ENCODE measurements around the gene RAMACL.
"Not testable (repeated sequence)": the region's sequence is repeated elsewhere in the genome, so short reads cannot be mapped to it uniquely, and the experiment has no call there.

The RAMACL gene

GRCh38 chr6:166586424-166587156, at the start of gene RAMACL:
Gene RAMACL (minus strand): TSS chr6:166586678. CDS start chr6:166586477, 201 bp downstream.
- DNase-seq: no peak

GRCh38 chr6:166635013-166635970, 48.8 kb upstream of the RAMACL start:
- no peak for DNase-seq

DNA sequence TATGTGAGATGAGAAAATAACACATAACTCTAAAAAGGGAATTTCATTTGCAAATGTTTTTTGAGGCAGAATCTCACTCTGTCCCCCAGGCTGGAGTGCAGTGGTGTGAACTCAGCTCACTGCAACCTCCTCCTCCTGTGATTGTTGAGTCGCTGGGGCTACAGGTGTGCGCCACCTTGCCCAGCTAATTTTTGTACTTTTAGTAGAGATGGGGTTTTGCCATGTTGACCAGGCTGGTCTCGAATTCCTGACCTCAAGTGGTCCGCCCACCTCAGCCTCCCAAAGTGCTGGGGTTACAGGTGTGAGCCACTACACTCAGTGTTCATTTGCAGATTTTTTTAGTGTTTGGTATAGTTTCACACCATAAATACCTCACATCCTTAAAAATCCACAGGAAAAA, 48.1 kb upstream of the RAMACL start:
- not testable (repeated sequence) for DNase-seq

DNA sequence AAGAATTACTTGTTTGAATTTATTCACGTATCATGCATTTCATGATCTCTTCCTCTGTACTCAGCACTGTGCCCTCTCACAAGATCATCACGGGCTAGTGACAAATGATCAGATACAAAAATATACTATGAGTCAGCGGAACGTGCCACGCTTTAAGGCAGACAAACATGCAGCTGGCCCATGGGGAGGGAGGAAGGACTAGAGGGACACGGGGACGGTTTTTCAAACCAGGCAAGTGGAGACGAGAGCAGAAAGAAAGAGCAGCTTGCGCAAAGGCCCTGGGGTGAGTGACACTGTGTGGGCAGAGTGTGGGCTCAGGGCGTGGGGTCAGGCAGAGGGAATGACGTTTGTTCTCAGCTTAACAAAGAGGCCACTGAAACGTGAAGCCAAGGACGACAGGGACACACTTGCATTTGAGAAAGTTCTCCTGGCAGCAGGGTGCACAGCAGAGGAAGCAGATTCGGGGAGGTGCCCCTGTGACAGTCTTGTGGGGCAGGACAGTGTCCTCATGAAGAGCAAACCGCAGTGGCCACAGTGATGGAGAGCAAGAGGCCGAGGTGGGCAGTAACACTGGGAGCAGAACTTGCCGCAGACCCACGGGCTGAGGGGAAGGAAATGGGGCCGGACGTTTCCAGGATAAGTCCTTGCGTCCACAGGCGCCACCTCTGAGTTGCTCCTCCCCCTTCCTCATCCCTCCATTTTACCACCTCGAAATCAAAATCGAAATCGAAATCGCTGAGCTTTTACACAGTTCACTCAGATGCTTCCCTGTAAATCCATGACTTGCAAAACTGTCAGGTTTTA, 47.5 kb upstream of the RAMACL start:
- peak; percentile 96 for DNase-seq

DNA sequence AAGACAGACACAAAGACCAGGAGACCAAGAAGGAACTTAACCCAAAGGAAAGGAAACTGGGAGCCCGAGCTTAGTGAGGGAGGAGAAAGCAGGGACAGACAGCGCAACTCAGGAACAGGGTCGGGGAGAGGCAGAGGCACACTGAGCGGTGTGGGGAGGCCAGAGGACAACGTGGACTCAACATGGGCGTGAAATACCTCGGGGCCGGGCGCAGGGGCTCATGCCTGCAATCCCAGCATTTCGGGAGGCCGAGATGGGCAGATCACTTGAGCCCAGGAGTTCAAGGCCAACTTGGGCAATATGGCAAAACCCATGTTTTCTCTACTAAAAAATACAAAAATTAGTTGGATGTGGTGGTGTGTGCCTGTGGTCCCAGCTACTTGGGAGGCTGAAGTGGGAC, 46.3 kb upstream of the RAMACL start:
- no peak for DNase-seq

DNA sequence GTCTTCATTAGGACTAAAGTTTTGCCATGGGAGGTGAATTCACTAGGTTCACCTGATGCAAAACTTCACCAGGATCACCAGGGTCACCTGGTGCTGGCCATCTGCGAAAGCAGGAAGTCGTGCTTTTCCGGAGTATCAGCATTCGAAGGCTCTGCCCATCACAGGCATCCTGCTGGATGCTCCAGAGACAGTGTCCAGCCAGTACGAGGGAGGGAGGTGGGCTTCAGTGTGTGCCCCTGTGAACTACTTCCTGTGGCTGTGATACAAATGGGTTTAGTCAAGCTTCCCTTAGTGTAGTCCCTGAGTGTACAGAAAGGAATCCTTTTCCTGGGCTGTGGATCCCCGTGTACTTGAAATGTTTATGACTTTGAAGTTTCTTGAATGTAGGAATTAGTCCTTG, 44.0 kb upstream of the RAMACL start:
- no peak for DNase-seq

- DNase-seq: peak; percentile 86
Measured at GRCh38 chr6:166629628-166630027, 43.1 kb upstream of the RAMACL start.

DNA sequence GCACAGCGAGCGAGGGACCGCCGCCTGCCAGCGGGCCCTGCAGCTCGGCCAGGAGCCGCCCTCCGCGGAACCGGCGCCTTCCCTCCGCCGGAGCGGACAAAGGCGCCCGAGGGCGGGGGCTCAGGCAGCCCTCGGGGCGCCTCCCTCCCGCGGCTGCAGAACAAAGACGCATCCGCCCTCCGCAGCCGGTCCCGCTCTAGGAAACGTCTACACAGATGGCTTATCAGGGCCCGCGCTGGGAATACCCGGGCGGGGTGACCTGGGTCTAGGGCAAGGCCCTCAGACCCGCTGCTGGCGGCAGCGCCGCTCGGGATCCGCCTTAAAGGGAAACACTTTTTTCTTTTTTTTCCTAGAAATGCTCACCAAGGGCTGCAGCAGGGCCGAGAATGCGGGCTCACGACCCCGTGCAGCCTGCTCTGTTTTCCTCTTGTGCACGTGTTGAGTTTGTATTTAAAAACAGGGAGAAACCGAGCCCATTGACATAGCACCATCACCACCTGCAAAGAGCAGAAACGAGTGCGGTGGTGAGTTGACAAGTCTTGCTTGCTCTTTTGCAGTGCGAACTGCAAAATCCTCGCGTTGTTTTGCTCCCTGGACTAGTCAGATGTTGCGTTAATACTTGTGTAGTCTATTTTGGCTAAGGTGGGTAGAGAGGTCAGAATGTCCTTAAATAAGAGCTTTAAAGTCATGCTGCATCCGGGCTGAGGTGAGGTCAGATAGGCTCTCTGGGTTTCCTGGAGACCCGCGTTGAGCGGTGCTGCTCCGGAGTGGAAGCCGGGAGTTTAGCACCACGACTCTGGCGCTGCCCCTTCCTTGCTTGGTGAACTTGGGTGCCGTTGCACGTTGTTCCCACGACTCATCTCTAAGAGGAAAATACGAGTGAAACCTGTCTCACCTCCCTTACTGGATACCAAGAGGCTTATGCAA, 41.7 kb upstream of the RAMACL start:
- peak; percentile 47 for DNase-seq

GRCh38 chr6:166627033-166627874, 40.8 kb upstream of the RAMACL start, which contains the start of gene RPS6KA2:
Gene RPS6KA2 (minus strand): TSS chr6:166627251. CDS start chr6:166627019, 232 bp downstream.
- DNase-seq: peak; percentile 99

DNA sequence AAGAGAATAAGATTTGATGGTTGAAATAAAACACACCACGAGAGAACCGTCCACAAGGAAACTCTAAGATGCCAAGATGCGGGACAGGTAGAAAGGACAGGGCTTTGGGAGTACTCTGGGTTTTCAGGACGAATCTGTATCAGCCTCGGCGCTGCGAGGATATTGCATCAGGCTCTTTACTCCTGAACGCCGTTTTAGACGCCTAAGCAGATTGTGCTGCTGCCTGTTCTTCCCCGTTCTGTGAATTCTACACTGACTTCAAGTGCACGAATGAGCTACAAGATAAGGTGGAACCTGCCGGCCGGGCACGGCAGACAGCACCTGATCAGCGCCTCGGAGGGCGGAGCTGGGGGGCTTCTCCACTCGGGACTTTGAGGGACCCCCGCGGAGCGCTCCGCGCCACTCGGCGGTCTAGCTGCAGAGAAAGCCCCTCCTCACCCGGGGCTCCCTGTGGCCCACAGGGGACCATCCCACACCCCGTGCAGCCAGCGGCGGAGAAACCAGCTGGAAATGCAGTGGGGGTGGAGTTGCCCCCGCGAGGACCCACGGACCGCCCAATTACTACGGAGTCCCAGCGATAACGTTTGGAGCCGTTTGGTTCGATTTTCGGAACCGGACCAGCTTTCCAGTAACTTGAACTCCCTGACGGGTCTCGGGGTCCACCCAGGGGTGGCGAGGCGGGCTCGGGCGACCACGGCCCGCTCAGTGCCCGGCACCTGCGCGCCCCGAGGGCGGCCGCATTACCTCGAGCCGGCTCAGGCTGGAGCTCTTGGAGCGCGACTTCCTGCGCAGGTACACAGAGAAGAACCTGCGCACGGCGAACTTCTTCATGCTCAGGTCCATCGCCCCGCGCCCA, 39.9 kb upstream of the RAMACL start:
- DNase-seq: peak; percentile 18

- DNase-seq: no peak
Measured at GRCh38 chr6:166625356-166625755, 38.9 kb upstream of the RAMACL start.

- DNase-seq: peak; percentile 86
Measured at GRCh38 chr6:166624275-166624674, 37.8 kb upstream of the RAMACL start.

- no peak for DNase-seq
Measured at GRCh38 chr6:166623318-166623717, 36.8 kb upstream of the RAMACL start.

GRCh38 chr6:166621114-166621540, 34.6 kb upstream of the RAMACL start:
- DNase-seq: no peak

- DNase-seq: no peak
Measured at GRCh38 chr6:166620478-166621113, 34.1 kb upstream of the RAMACL start.

DNA sequence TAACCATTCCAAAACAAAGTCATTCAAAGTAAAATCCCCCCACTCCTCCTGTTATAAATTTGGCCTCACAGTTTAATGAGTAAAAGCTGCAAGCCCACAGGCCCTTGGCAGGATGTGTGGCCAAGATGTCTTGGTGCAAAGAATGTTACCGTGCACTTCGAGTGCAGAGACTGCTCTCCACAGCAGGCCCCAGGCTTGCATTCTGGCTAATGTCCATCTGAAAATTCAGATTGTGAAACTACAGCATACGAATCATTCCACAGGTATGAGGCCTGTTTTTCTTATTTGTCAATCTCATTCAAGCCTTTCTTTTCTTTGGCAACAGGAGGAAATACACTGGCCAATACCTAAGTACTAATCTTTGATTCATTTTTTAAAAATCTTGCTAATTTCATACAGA, 33.4 kb upstream of the RAMACL start:
- no peak for DNase-seq

DNA sequence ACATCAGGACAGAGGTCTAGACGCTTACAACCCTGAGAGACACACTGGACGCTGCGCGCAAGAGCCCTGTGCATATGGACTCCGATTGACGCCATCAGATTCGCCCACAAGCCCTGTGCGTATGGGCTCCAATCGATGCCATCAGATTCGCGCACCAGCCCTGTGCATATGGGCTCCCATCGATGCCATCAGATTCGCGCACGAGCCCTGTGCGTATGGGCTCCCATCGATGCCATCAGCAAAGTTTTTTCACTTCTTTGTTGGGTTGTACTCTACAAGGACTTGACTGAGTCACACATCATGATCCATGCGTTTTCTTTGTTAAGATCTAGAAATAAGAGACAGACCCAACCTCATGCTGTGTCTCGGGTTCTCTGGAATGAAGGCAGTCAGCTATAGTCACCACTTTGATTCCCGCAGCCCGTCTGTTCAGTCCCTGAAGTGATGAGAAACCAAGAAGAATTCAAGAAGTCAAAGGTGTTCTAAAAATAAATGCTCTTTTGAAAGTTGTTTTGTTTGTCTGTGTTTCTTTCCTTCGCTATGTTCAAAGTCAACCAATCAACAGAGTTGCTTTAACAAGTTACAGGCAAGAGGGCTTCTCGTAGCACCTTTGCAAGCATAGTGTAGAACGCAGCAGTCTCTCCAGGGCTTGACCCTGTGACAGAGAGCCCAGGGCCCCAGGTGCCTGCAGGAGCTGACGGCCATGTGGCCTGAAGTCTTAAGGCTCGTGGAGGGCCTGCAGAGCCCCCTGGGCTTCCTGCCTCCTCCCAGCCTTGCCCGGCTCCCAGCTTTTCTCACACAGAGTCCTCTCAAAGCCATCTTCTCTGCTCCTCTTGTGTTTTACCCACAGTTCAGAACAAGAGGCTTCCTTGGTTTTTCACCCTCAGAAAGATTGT, 32.6 kb upstream of the RAMACL start:
- no peak for DNase-seq

DNA sequence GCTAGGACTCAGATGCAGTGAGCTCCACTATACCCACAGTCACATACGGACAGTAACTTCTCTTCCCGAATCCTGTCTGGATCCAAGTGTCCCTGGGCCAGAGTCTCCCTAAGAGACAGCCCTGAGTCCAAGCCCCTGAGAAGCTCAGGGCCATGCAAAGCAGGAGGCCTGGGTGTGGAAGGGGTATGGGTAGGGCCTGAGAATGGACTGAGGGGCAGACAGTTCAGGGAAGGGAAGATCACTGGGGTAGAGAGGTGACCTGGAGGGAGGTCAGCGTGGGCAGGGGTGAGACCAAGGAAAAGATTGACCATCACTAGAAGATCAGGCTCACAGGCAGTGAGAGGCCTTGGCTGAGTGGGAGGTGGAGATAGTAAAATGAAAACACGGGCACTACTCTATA, 31.8 kb upstream of the RAMACL start:
- DNase-seq: no peak
